ENCODE measurements around the gene PIGP. TPM values are rescaled to one million over a fixed set of nuclear protein-coding genes. Genes with fewer than 3 reads are reported as not detected.
"Not testable (repeated sequence)": the region's sequence is repeated elsewhere in the genome, so short reads cannot be mapped to it uniquely, and the experiment has no call there.

The PIGP gene
- polyA plus RNA-seq, result 10 to 100 TPM; 15.4 to 31.7 (median 26.6) TPM

GRCh38 chr21:37072988-37073416 lies at the start of gene PIGP, which contains the start of gene TTC3:
Gene PIGP (minus strand): TSS chr21:37073071. CDS start chr21:37072515, 556 bp downstream.
Gene TTC3 (plus strand): TSS chr21:37073254. CDS start chr21:37087258, 14,004 bp downstream.
- peak; percentile 97 to 98 (median 97) for DNase-seq
- H3K4me3 Mint-ChIP-seq, result peak within 1 kb of the TSS; percentile 95 to 100 (median 98)
- H3K9me3 Mint-ChIP-seq, result no peaks in the 10 kb centered on the region
- H3K36me3 Mint-ChIP-seq, result peaks cover 4 to 10% (median 4%) of the 10 kb centered on the region in 3 donors
- H3K27me3 Mint-ChIP-seq (ENCODE audit: low read depth in 3 of 3), result peaks cover 11 to 21% (median 12%) of the 10 kb centered on the region in 3 donors
- peaks cover 30 to 49% of the 10 kb centered on the region in 2 donors for H3K4me1 Mint-ChIP-seq
- H3K27ac Mint-ChIP-seq, result peak within 1 kb of the TSS; percentile 96 to 100 (median 99)

- H3K4me1 Mint-ChIP-seq, result no peaks in the 10 kb centered on the region
- H3K4me3 Mint-ChIP-seq, result no peak overlapping the region
- no peaks in the 10 kb centered on the region for H3K9me3 Mint-ChIP-seq
- peaks cover 0 to 2% (median 0%) of the 10 kb centered on the region in 3 donors for H3K27me3 Mint-ChIP-seq (ENCODE audit: low read depth in 3 of 3)
- H3K27ac Mint-ChIP-seq, result peak overlapping the region in 4 of 6 donors; percentile 1 to 72 (median 18)
- no peak for DNase-seq
- peaks cover 6 to 13% (median 7%) of the 10 kb centered on the region in 3 donors for H3K36me3 Mint-ChIP-seq
These were observed 46.7 kb upstream of the PIGP start for GRCh38 chr21:37119421-37120218.

GRCh38 chr21:37118187-37118826 lies 45.4 kb upstream of the PIGP start:
- Mint-ChIP-seq H3K36me3 (peaks cover 4 to 10% (median 6%) of the 10 kb centered on the region in 3 donors), H3K9me3 (no peaks in the 10 kb centered on the region), H3K27ac (peak overlapping the region in 2 of 6 donors; percentile 10 to 41), H3K27me3 (ENCODE audit: low read depth in 3 of 3) (peaks cover 0 to 2% (median 0%) of the 10 kb centered on the region in 3 donors), H3K4me3 (no peak overlapping the region), H3K4me1 (no peaks in the 10 kb centered on the region)
- no peak for DNase-seq

GRCh38 chr21:37117204-37117603 lies 44.3 kb upstream of the PIGP start:
- no peak overlapping the region for H3K27ac Mint-ChIP-seq
- no peak overlapping the region for H3K4me3 Mint-ChIP-seq
- no peaks in the 10 kb centered on the region for H3K4me1 Mint-ChIP-seq
- peaks cover 0 to 2% (median 0%) of the 10 kb centered on the region in 3 donors for H3K27me3 Mint-ChIP-seq (ENCODE audit: low read depth in 3 of 3)
- no peaks in the 10 kb centered on the region for H3K9me3 Mint-ChIP-seq
- peaks cover 4 to 6% (median 4%) of the 10 kb centered on the region in 3 donors for H3K36me3 Mint-ChIP-seq
- DNase-seq, result no peak

- H3K9me3 Mint-ChIP-seq; H3K27ac Mint-ChIP-seq; H3K4me1 Mint-ChIP-seq; H3K4me3 Mint-ChIP-seq; H3K36me3 Mint-ChIP-seq; DNase-seq; H3K27me3 Mint-ChIP-seq (ENCODE audit: low read depth in 3 of 3): not testable (repeated sequence)
These were observed 43.6 kb upstream of the PIGP start for GRCh38 chr21:37116459-37116858.

GRCh38 chr21:37114301-37114700 lies 41.4 kb upstream of the PIGP start:
- not testable (repeated sequence) for DNase-seq; H3K9me3 Mint-ChIP-seq; H3K27ac Mint-ChIP-seq; H3K4me3 Mint-ChIP-seq; H3K27me3 Mint-ChIP-seq (ENCODE audit: low read depth in 3 of 3); H3K4me1 Mint-ChIP-seq
- H3K36me3 Mint-ChIP-seq, result peaks cover 4 to 12% (median 6%) of the 10 kb centered on the region in 3 donors

- H3K4me1 Mint-ChIP-seq, result not testable (repeated sequence)
- H3K36me3 Mint-ChIP-seq, result peaks cover 12 to 25% (median 23%) of the 10 kb centered on the region in 3 donors
These were observed 38.2 kb upstream of the PIGP start for GRCh38 chr21:37111029-37111428.

GRCh38 chr21:37106998-37107397 lies 34.1 kb upstream of the PIGP start:
- no peak overlapping the region for H3K4me3 Mint-ChIP-seq
- no peak for DNase-seq
- H3K9me3 Mint-ChIP-seq, result peaks cover 0 to 8% (median 3%) of the 10 kb centered on the region in 6 donors
- peaks cover 0 to 2% (median 1%) of the 10 kb centered on the region in 3 donors for H3K27me3 Mint-ChIP-seq (ENCODE audit: low read depth in 3 of 3)
- H3K27ac Mint-ChIP-seq, result no peak overlapping the region
- H3K36me3 Mint-ChIP-seq, result peaks cover 8 to 29% (median 25%) of the 10 kb centered on the region in 3 donors
- no peaks in the 10 kb centered on the region for H3K4me1 Mint-ChIP-seq

More at GRCh38 chr21:37111029-37111428, 38.2 kb upstream of the PIGP start:
- H3K9me3 Mint-ChIP-seq; H3K4me3 Mint-ChIP-seq; H3K27me3 Mint-ChIP-seq (ENCODE audit: low read depth in 3 of 3); DNase-seq; H3K27ac Mint-ChIP-seq: not testable (repeated sequence)

GRCh38 chr21:37102746-37103145 lies 29.9 kb upstream of the PIGP start:
- not testable (repeated sequence) for DNase-seq; H3K27me3 Mint-ChIP-seq (ENCODE audit: low read depth in 3 of 3); H3K9me3 Mint-ChIP-seq; H3K27ac Mint-ChIP-seq; H3K4me3 Mint-ChIP-seq; H3K4me1 Mint-ChIP-seq
- peaks cover 7 to 30% (median 23%) of the 10 kb centered on the region in 3 donors for H3K36me3 Mint-ChIP-seq

GRCh38 chr21:37101384-37101783 lies 28.5 kb upstream of the PIGP start:
- Mint-ChIP-seq H3K27ac (peak overlapping the region in 1 of 6 donors; percentile 3), H3K36me3 (peaks cover 10 to 29% (median 23%) of the 10 kb centered on the region in 3 donors), H3K27me3 (ENCODE audit: low read depth in 3 of 3) (peaks cover 0 to 2% (median 0%) of the 10 kb centered on the region in 3 donors), H3K9me3 (no peaks in the 10 kb centered on the region), H3K4me1 (no peaks in the 10 kb centered on the region), H3K4me3 (no peak overlapping the region)
- DNase-seq, result no peak

GRCh38 chr21:37100316-37100715 lies 27.4 kb upstream of the PIGP start:
- no peak overlapping the region for H3K4me3 Mint-ChIP-seq
- no peak overlapping the region for H3K27ac Mint-ChIP-seq
- H3K4me1 Mint-ChIP-seq, result no peaks in the 10 kb centered on the region
- peaks cover 14 to 32% (median 24%) of the 10 kb centered on the region in 3 donors for H3K36me3 Mint-ChIP-seq
- DNase-seq, result no peak
- no peaks in the 10 kb centered on the region for H3K9me3 Mint-ChIP-seq
- H3K27me3 Mint-ChIP-seq (ENCODE audit: low read depth in 3 of 3), result peaks cover 0 to 2% (median 0%) of the 10 kb centered on the region in 3 donors

GRCh38 chr21:37098751-37099150 lies 25.9 kb upstream of the PIGP start:
- Mint-ChIP-seq H3K36me3 (peaks cover 17 to 43% (median 21%) of the 10 kb centered on the region in 3 donors), H3K4me3 (no peak overlapping the region), H3K27ac (no peak overlapping the region), H3K27me3 (ENCODE audit: low read depth in 3 of 3) (peaks cover 0 to 2% (median 0%) of the 10 kb centered on the region in 3 donors), H3K4me1 (no peaks in the 10 kb centered on the region), H3K9me3 (no peaks in the 10 kb centered on the region)
- no peak for DNase-seq

GRCh38 chr21:37095821-37096220 lies 22.9 kb upstream of the PIGP start:
- no peak overlapping the region for H3K27ac Mint-ChIP-seq
- peaks cover 25 to 46% (median 25%) of the 10 kb centered on the region in 3 donors for H3K36me3 Mint-ChIP-seq
- no peaks in the 10 kb centered on the region for H3K4me1 Mint-ChIP-seq

GRCh38 chr21:37093977-37094376 lies 21.1 kb upstream of the PIGP start:
- Mint-ChIP-seq H3K27ac (no peak overlapping the region), H3K4me1 (no peaks in the 10 kb centered on the region), H3K9me3 (no peaks in the 10 kb centered on the region), H3K36me3 (peaks cover 22 to 43% (median 24%) of the 10 kb centered on the region in 3 donors), H3K4me3 (no peak overlapping the region), H3K27me3 (ENCODE audit: low read depth in 3 of 3) (no peaks in the 10 kb centered on the region)
- no peak for DNase-seq

More at GRCh38 chr21:37095821-37096220, 22.9 kb upstream of the PIGP start:
- DNase-seq, result no peak
- Mint-ChIP-seq H3K9me3 (no peaks in the 10 kb centered on the region), H3K27me3 (ENCODE audit: low read depth in 3 of 3) (no peaks in the 10 kb centered on the region), H3K4me3 (no peak overlapping the region)
